Common myeloid progenitor, CD34-positive (primary cell): ENCODE results near the gene COL23A1.

Source experiments
- CTCF ChIA-PET: fragments of 350-600 bp; sonication (Branson Sonifier 250); formaldehyde crosslinking; loops from one replicate; lab custom pipeline; 2021; ENCODE audit warnings: antibody characterized with exemption; lab: Charles Lee
- POLR2A ChIA-PET: fragments of 350-600 bp; sonication (Branson Sonifier 250); formaldehyde crosslinking; loops from one replicate; lab custom pipeline; 2021; ENCODE audit warnings: antibody characterized with exemption; lab: Charles Lee
- DNase-seq, 3 donors: peaks; one replicate each; pipeline versions ENCODE4 v3.0.0 to v3.0.0-alpha.2; 2013
- H3K27ac ChIP-seq, 2 experiments: 1 replicate in 1 of 2; 2 replicates in 1 of 2; pipeline ENCODE4 v1.7.0; 2013; ENCODE audit warnings: inconsistent platforms in 2 of 2, low read length in 2 of 2, mild to moderate bottlenecking in 2 of 2, low read depth in 1 of 2, moderate library complexity in 1 of 2; ENCODE audit not compliant: severe bottlenecking in 2 of 2, insufficient read depth in 1 of 2, poor library complexity in 1 of 2
- H3K27me3 ChIP-seq, 5 experiments: replicated peaks in 2 of 5; 1 replicate in 3 of 5; 2 replicates in 2 of 5; pipeline versions ENCODE4 v1.6.1 to v1.7.0; 2013; ENCODE audit warnings: low read length in 4 of 5, mild to moderate bottlenecking in 2 of 5, moderate library complexity in 2 of 5, inconsistent platforms in 1 of 5; ENCODE audit not compliant: insufficient read depth in 5 of 5, control insufficient read depth in 4 of 5
- H3K36me3 ChIP-seq, 4 experiments: 1 replicate in 2 of 4; 2 replicates in 2 of 4; pipeline versions ENCODE4 v1.6.1 to v1.7.0; 2013; ENCODE audit warnings: low read length in 3 of 4, control low read depth in 1 of 4, mild to moderate bottlenecking in 1 of 4; ENCODE audit not compliant: control insufficient read depth in 4 of 4, insufficient read depth in 4 of 4
- H3K4me1 ChIP-seq, 4 experiments: 1 replicate in 3 of 4; 2 replicates in 1 of 4; pipeline versions ENCODE4 v1.6.1 to v1.7.1; 2013; ENCODE audit warnings: low read length in 3 of 4, mild to moderate bottlenecking in 3 of 4, control low read depth in 1 of 4, inconsistent platforms in 1 of 4, moderate library complexity in 1 of 4; ENCODE audit not compliant: control insufficient read depth in 4 of 4, insufficient read depth in 4 of 4; ENCODE audit errors: control extremely low read depth in 1 of 4
- H3K4me3 ChIP-seq, 7 experiments: 1 replicate in 4 of 7; 2 replicates in 3 of 7; pipeline versions ENCODE4 v1.5.1 to v1.7.0; 2013; ENCODE audit warnings: mild to moderate bottlenecking in 7 of 7, low read length in 6 of 7, moderate library complexity in 6 of 7, inconsistent platforms in 2 of 7, low read depth in 2 of 7, control low read depth in 1 of 7; ENCODE audit not compliant: insufficient read depth in 4 of 7, control insufficient read depth in 1 of 7; ENCODE audit errors: extremely low read depth in 1 of 7
- H3K9me3 ChIP-seq, 5 experiments: 1 replicate in 4 of 5; 2 replicates in 1 of 5; pipeline versions ENCODE4 v1.6.1 to v1.7.1; 2013; ENCODE audit warnings: low read length in 4 of 5, mild to moderate bottlenecking in 2 of 5, inconsistent platforms in 1 of 5, low read depth in 1 of 5, moderate library complexity in 1 of 5; ENCODE audit not compliant: control insufficient read depth in 4 of 5, insufficient read depth in 2 of 5; ENCODE audit errors: control extremely low read depth in 1 of 5
- WGBS: methylation state at CpG from one replicate; pipeline ENCODE4 v1.1.5; 2013; ENCODE audit not compliant: insufficient coverage; 5-methylcytosine and 5-hydroxymethylcytosine counted together

Gene COL23A1

GRCh38 chr5:178273665-178274541 is 316.3 kb downstream of the COL23A1 start:
- no peak overlapping the region for H3K27ac ChIP-seq
- peaks cover 0 to 11% (median 4%) of the 10 kb centered on the region in 5 experiments for H3K9me3 ChIP-seq
- DNase-seq: no peak
- no peaks in the 10 kb centered on the region for H3K36me3 ChIP-seq
- POLR2A ChIA-PET: interaction anchor here (1.1 kb wide), 1 partner anchor 74 kb away, joined by 3 read pairs; no protein-coding TSS in a partner anchor
- peaks cover 0 to 2% (median 0%) of the 10 kb centered on the region in 4 experiments for H3K4me1 ChIP-seq
- no peaks in the 10 kb centered on the region for H3K27me3 ChIP-seq
- CTCF ChIA-PET: interaction anchor here (1.1 to 3.6 kb wide), 3 partner anchors 39 to 75 kb away, joined by 3 to 8 read pairs (median 3); no protein-coding TSS in a partner anchor
- WGBS: 96% methylated on average over 12 of the region's 14 CpGs
- no peak overlapping the region for H3K4me3 ChIP-seq

DNA sequence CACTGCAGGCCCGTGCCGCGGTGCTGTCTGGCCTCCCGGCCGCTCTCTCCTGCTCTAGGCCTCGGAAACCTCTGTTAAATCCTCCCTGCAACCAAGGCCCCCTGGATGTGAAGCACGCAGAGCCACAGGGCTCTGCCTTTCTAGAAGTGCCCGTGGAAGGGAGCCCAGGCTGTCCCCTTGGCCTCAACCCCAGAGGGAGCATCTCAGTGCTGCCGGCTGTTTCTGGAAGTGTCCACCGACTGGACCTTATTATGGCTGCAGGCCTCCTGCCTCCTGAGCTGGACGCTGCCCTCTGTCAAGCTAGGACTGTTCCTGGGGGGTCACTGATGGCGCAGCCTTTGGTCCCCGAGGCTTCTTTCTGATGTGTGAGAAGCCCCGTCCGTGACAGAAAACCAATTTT is 317.2 kb downstream of the COL23A1 start:
- ChIA-PET POLR2A (no interaction called here), CTCF (interaction anchor here (1.0 to 3.6 kb wide), 2 partner anchors 38 to 91 kb away, joined by 3 to 8 read pairs; no protein-coding TSS in a partner anchor)
- 95% methylated on average over 14 of the region's 15 CpGs for WGBS
- no peak for DNase-seq
- no peaks in the 10 kb centered on the region for H3K4me1 ChIP-seq
- no peaks in the 10 kb centered on the region for H3K27me3 ChIP-seq
- H3K36me3 ChIP-seq: no peaks in the 10 kb centered on the region
- H3K27ac ChIP-seq: no peak overlapping the region
- H3K9me3 ChIP-seq: peaks cover 0 to 11% (median 4%) of the 10 kb centered on the region in 5 experiments
- H3K4me3 ChIP-seq: no peak overlapping the region

- peaks cover 0 to 11% (median 4%) of the 10 kb centered on the region in 5 experiments for H3K9me3 ChIP-seq
Observed at GRCh38 chr5:178272591-178272990, 317.6 kb downstream of the COL23A1 start.

DNA sequence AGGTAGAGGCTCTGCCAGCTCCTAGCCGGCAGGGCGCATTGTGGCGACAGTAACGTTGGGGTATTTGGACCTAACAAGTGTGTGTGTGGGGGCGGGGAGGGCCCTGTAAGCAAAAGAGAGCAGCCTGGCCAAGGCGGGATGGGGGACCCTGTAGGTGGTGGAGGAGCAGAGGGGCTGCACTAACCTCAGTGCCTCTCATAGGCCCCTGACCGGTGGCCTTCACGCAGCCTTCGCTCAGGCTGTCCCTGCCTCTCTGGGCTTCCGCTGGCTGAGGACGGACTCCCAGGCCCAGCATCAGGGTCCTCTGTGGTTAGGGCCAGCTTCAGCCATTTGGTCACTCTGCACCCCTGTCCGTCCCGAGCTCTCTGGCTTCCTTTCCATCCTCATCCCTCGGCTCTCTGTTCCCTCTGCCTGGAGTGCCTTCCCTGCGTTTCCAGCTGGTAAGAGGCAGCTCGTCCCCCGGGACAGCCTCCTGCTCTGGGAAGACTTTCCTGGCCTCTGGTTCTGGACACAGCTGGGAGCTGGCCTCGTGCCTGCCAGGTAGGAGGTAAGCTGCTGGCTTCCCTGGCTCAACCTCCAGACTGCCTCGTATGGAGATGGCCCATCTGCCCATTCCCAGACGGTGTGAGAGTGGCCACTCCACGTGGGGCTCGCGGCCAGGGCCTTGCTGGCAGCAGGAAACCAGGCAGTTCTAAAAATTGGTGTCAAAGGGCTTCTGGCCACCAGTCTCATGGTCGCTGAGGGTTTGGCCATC is 318.3 kb downstream of the COL23A1 start:
- H3K36me3 ChIP-seq: no peaks in the 10 kb centered on the region
- DNase-seq: no peak
- POLR2A ChIA-PET: no interaction called here
- H3K9me3 ChIP-seq: peaks cover 0 to 11% (median 4%) of the 10 kb centered on the region in 5 experiments
- WGBS: 93% methylated on average over 20 of the region's 24 CpGs
- no peaks in the 10 kb centered on the region for H3K27me3 ChIP-seq
- H3K4me3 ChIP-seq: no peak overlapping the region
- H3K4me1 ChIP-seq: no peaks in the 10 kb centered on the region
- no peak overlapping the region for H3K27ac ChIP-seq
- CTCF ChIA-PET: interaction anchor here (0.9 to 3.6 kb wide), 5 partner anchors 9 to 90 kb away, joined by 3 to 9 read pairs (median 6); no protein-coding TSS in a partner anchor

More at GRCh38 chr5:178272591-178272990, 317.6 kb downstream of the COL23A1 start:
- WGBS: 97% methylated on average over 9 of the region's 9 CpGs
- POLR2A ChIA-PET: no interaction called here
- Histone ChIP-seq H3K4me1 (no peaks in the 10 kb centered on the region), H3K4me3 (no peak overlapping the region), H3K27ac (no peak overlapping the region), H3K36me3 (no peaks in the 10 kb centered on the region), H3K27me3 (no peaks in the 10 kb centered on the region)
- CTCF ChIA-PET: interaction anchor here (0.9 to 3.6 kb wide), 4 partner anchors 8 to 91 kb away, joined by 3 to 9 read pairs (median 6); no protein-coding TSS in a partner anchor
- DNase-seq: no peak

GRCh38 chr5:178271231-178271630 is 319.0 kb downstream of the COL23A1 start:
- H3K27me3 ChIP-seq: no peaks in the 10 kb centered on the region
- DNase-seq: no peak
- H3K4me3 ChIP-seq: no peak overlapping the region
- H3K27ac ChIP-seq: no peak overlapping the region
- 100% methylated on average over 2 of the region's 4 CpGs for WGBS
- H3K9me3 ChIP-seq: peaks cover 0 to 11% (median 4%) of the 10 kb centered on the region in 5 experiments
- ChIA-PET POLR2A (no interaction called here), CTCF (interaction anchor here (0.8 to 3.6 kb wide), 5 partner anchors 9 to 36 kb away, joined by 3 to 9 read pairs (median 6); no protein-coding TSS in a partner anchor)
- no peaks in the 10 kb centered on the region for H3K4me1 ChIP-seq
- H3K36me3 ChIP-seq: no peaks in the 10 kb centered on the region

- POLR2A ChIA-PET: no interaction called here
- Histone ChIP-seq H3K4me3 (no peak overlapping the region), H3K4me1 (no peaks in the 10 kb centered on the region), H3K27me3 (no peaks in the 10 kb centered on the region), H3K9me3 (no peaks in the 10 kb centered on the region), H3K36me3 (no peaks in the 10 kb centered on the region), H3K27ac (no peak overlapping the region)
- CTCF ChIA-PET: no interaction called here
- WGBS: 86% methylated on average over 1 of the region's 1 CpG
- no peak for DNase-seq
Observed at GRCh38 chr5:178269499-178269898, 320.7 kb downstream of the COL23A1 start.
